ENCODE results near the gene RETREG1.

DNA sequence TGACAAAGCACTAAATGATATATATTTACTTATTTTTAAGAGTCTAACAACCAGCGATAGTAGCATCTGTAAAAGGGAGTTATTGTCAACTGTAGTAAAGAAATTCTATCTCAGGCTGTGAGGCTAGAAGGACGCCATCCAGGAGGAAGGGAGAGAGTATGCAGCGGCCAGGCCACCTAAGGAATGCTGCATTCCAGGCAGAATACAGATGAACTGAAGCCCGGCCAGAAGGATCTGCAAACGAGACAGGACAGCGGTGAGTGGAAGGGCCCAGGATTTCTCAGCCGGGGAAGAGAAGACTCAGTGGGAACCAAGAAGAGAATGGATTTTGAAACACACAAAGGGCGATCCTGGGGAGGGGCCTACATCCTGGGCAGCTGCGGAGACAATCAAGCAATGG, 7.4 kb downstream of the RETREG1 start:
- TF ChIP-seq EZH2 (IDR thresholded peaks at IDR 0.05) (no peak), POLR2AphosphoS5 (IDR thresholded peaks at IDR 0.05; ENCODE audit: borderline replicate concordance, low read depth, low read length) (no peak), FOXP2 (optimal IDR thresholded peaks at IDR 0.05; ENCODE audit: control extremely low read depth, extremely low read length, insufficient read depth) (no peak)
